GM19025 (cell line): Measurements from ENCODE around the gene UGT1A3.
"Not testable (repeated sequence)": the region's sequence is repeated elsewhere in the genome, so short reads cannot be mapped to it uniquely, and the experiment has no call there.

Experiments
- ATAC-seq: cut with Tn5 transposase; IDR thresholded peaks from one replicate; pipeline ENCODE4 v1.9.1; 2021; ENCODE audit warnings: mild to moderate bottlenecking, low read depth, moderate library complexity; ENCODE audit not compliant: unreplicated experiment

Gene UGT1A3

DNA sequence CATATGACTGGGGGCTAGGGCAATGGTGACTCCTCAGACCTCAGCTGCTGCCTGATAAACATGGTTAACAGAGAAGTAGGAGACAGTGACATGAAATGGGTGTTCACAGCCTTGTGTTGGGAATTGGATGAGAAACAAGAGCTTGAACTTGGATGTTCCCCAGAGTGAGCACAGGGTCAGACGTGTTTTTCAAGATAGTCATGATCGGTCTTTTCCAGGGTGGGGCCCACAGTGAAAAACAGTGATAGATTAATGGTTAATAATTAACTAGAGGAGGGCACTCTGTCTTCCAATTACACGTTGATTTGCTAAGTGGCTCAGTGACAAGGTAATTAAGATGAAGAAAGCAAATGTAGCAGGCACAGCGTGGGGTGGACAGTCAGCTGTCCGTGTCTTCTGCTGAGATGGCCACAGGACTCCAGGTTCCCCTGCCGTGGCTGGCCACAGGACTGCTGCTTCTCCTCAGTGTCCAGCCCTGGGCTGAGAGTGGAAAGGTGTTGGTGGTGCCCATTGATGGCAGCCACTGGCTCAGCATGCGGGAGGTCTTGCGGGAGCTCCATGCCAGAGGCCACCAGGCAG lies at the start of gene UGT1A3:
Gene UGT1A3, plus strand, starts transcription at position 320 of the 579 bp plus-strand sequence. Its CDS starts 85 bp downstream, at position 405.
- no peak for ATAC-seq

GRCh38 chr2:233679196-233679595 lies 49.6 kb upstream of the UGT1A3 start:
- ATAC-seq: no peak

GRCh38 chr2:233680361-233681045 lies 48.3 kb upstream of the UGT1A3 start:
- no peak for ATAC-seq

DNA sequence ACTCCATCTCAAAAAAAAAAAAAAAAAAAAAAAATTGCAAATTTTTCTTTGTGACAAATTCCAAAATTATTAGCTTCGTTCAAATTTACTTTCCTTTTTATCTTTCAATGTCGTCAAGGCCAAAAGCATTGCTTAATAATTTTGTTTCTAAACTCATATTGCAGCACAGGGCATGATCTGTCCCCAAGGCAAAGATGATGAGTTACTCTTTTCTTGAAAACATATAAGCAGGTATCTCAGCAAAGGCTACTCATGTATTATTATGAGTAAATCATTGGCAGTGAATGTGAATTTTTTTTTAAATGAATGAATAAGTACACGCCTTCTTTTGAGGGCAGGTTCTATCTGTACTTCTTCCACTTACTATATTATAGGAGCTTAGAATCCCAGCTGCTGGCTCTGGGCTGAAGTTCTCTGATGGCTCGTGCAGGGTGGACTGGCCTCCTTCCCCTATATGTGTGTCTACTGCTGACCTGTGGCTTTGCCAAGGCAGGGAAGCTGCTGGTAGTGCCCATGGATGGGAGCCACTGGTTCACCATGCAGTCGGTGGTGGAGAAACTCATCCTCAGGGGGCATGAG lies 47.2 kb upstream of the UGT1A3 start, which contains the start of gene UGT1A7:
Gene UGT1A7, plus strand, starts transcription at position 381 of the 579 bp plus-strand sequence. Its CDS starts 37 bp downstream, at position 418.
- no peak for ATAC-seq

GRCh38 chr2:233684640-233685039 lies 44.2 kb upstream of the UGT1A3 start:
- ATAC-seq: no peak

- ATAC-seq: no peak
These were observed 41.9 kb upstream of the UGT1A3 start for GRCh38 chr2:233686928-233687327.

DNA sequence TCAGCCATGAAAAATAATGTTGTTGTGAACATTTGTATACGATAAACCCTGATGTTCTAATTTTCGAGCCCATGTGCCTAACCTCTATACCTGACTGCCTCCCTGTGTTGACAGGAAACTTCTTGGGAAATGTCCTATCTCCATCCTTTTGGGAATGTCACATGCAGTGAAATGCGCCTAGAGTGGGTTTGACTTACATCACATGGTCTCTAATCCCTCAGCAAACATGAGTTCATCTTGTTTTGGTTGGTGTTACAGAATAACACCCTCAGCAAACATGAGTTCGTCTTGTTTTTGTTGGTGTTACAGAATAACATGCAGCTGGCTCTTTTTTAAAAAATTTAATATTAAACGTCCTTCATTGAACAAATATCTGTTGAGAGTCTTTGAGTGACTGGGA lies 40.5 kb upstream of the UGT1A3 start:
- ATAC-seq: no peak

GRCh38 chr2:233689031-233689430 lies 39.8 kb upstream of the UGT1A3 start:
- no peak for ATAC-seq

GRCh38 chr2:233689501-233689900 lies 39.3 kb upstream of the UGT1A3 start:
- ATAC-seq: no peak

DNA sequence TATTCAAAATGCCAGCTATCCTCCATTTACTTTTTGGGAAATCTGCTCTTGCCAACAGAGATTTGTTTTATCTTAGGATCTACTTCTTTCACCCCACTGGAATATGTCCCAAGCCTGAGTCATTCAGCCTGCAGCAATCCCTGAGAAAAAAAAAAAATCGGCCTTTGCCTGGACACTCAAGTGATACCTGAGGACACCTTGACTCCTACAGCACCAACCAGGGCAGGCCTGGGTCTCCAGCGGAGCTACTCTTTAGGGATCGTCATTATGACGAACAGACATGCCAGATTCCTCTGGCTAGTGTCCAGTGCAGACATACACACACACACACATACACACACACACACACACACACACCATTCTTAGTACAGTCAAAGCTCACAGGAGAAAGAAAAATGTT lies 38.4 kb upstream of the UGT1A3 start:
- ATAC-seq: no peak

GRCh38 chr2:233691443-233692433 lies 37.1 kb upstream of the UGT1A3 start:
- ATAC-seq: no peak

- ATAC-seq: no peak
These were observed 36.2 kb upstream of the UGT1A3 start, which contains the start of gene UGT1A6 for GRCh38 chr2:233692648-233693047. Gene UGT1A6 (plus strand): TSS chr2:233692890. CDS start chr2:233693005, 115 bp downstream.

DNA sequence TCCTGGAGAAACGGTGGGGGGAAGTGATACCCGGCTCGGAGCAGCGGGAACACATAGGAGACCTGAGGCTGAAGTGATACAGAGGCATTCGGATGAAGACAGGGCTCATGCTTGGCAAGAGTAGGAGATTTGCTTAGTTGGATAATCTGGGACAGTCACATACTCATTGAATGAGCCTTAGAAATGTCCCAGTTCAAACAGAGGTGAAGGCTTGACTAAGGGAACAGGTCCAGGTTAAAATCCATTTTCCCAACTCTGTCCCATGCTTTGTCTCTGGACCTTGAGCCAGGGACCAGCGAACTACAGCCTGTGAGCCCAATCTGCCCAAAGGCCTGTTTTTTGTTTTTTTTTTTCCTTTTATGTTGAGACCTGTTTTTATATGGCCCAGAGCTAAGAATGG lies 34.9 kb upstream of the UGT1A3 start:
- no peak for ATAC-seq

DNA sequence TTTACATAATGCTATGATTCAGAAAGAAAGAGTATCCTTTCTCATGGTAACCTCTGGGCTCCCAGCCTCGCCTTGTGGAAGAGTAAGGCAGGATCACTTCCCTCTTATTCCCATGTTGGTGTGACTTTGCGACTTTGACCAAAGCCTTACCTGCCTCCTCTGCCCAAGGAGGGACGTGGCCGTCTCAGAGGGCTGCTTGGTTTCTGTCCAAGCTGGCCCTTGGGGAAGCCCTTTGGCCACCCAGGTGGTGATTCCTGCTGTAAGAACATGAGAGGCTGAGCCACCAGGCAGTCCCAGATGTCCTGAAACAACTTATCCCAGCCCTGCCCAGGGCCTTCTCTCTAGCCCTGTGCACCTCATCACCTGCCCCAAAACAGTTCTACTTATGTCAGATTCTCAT lies 30.1 kb upstream of the UGT1A3 start:
- ATAC-seq: no peak

DNA sequence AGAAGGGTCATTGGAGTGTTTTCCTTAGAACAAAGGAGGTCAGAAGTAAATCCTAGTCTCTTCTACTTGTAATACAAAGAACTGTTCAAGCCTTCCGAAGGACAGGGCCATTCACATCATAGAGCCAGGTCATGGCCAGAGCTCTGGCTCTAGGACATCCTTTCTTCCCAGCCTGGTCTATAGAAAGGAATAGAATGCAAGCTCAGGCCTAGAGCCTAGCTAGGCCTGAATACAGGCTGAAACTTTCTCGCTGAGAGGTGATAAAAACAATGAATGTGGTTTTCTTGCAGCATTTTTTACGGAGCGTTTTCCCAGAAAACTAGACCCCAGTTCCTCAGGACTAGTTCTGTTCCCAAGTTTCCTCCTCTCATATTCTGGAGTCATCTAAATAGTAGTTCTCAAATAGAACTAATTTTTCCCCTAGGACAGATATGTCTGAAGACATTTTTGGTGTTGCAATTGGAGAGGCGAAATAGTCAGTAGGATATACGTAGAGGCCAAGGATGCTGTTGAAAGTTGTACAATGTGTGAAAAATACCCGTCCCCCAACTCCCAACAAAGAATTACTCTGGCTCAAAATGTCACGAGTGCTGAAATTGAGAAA lies 29.3 kb upstream of the UGT1A3 start:
- ATAC-seq: no peak

GRCh38 chr2:233700028-233700635 lies 28.7 kb upstream of the UGT1A3 start:
- no peak for ATAC-seq

GRCh38 chr2:233700842-233701241 lies 28.0 kb upstream of the UGT1A3 start:
- ATAC-seq: not testable (repeated sequence)

- no peak for ATAC-seq
These were observed 26.6 kb upstream of the UGT1A3 start for GRCh38 chr2:233702238-233702637.

DNA sequence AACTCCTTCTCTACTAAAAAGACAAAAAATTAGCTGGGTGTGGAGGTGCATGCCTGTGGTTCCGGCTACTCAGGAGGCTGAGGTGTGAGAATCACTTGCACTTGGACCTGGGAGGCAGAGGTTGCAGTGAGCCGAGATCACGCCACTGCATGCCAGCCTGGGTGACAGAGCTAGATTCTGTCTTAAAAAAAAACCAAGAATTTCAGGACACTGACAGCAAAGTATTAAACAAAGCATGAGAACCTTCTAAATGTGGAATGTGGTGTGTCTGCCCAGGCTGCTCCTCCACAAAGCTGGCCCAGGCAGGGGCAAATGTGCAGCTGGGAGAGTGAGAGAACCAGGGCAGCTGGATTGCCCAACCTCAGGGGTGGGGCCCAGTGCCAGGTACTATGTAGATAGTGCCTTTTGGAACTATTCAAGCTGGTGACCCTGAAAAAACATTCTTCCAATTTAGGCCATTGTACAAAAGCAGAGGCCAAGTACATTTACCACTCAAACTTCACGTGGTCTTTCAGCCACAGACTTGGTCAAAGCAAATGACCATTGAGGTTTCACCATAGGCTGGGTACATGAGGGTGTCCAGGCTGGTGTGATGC lies 22.8 kb upstream of the UGT1A3 start:
- no peak for ATAC-seq
